SK-N-SH treated with all-trans-retinoic acid at 6 μM for 48 hours (cell line): ENCODE measurements around the gene MARS2.

Experiments used
- ATAC-seq: fragments of 200-7000 bp; cut with Tn5 transposase; 3 replicates; pipeline ENCODE4 v1.9.1; 2020; ENCODE audit warnings: mild to moderate bottlenecking, moderate library complexity
- ARNTL ChIP-seq: fragments of 450-650 bp; formaldehyde crosslinking; IDR thresholded peaks from 2 replicates; pipeline ENCODE4 v1.5.0; 2020; ENCODE audit warnings: low read depth, mild to moderate bottlenecking, moderate library complexity, borderline replicate concordance
- BACH2 ChIP-seq: fragments of 250-450 bp; sonication (Bioruptor Pico); IDR thresholded peaks from 2 replicates; pipeline ENCODE4 v1.9.0; 2021; ENCODE audit warnings: mild to moderate bottlenecking, borderline replicate concordance
- CSDC2 ChIP-seq: fragments of 250-450 bp; sonication (Bioruptor Pico); IDR thresholded peaks from 2 replicates; pipeline ENCODE4 v1.5.0; 2020; ENCODE audit warnings: mild to moderate bottlenecking, moderate library complexity
- ESRRG ChIP-seq: fragments of 250-450 bp; sonication (Bioruptor Pico); IDR thresholded peaks from 2 replicates; pipeline ENCODE4 v1.6.1; 2021; ENCODE audit warnings: mild to moderate bottlenecking
- ISL1 ChIP-seq: fragments of 250-450 bp; sonication (Bioruptor Pico); IDR thresholded peaks from 2 replicates; pipeline ENCODE4 v2.1.2; 2022; ENCODE audit warnings: mild to moderate bottlenecking, moderate library complexity
- OSR1 ChIP-seq: fragments of 250-450 bp; sonication (Bioruptor Pico); IDR thresholded peaks from 2 replicates; pipeline ENCODE4 v1.8.0; 2022; ENCODE audit warnings: moderate library complexity, mild to moderate bottlenecking, inconsistent platforms
- PPARA ChIP-seq: fragments of 250-450 bp; sonication (Bioruptor Pico); IDR thresholded peaks from 2 replicates; pipeline ENCODE4 v1.5.0; 2020; ENCODE audit warnings: mild to moderate bottlenecking, borderline replicate concordance
- RARB ChIP-seq: fragments of 250-450 bp; sonication (Bioruptor Pico); IDR thresholded peaks from 2 replicates; pipeline ENCODE4 v1.8.0; 2021; ENCODE audit warnings: mild to moderate bottlenecking, moderate library complexity
- SNAI2 ChIP-seq: fragments of 250-450 bp; sonication (Bioruptor Pico); IDR thresholded peaks from 2 replicates; pipeline ENCODE4 v1.5.0; 2020; ENCODE audit warnings: mild to moderate bottlenecking, moderate library complexity
- TCF4 ChIP-seq: fragments of 250-450 bp; sonication (Bioruptor Pico); IDR thresholded peaks from 2 replicates; pipeline ENCODE4 v1.8.0; 2021; ENCODE audit warnings: mild to moderate bottlenecking, moderate library complexity, borderline replicate concordance
- TOX ChIP-seq: fragments of 250-450 bp; sonication (Bioruptor Pico); IDR thresholded peaks from 2 replicates; pipeline ENCODE4 v1.8.0; 2021; ENCODE audit warnings: mild to moderate bottlenecking, moderate library complexity, borderline replicate concordance
- ZC3H10 ChIP-seq: fragments of 250-450 bp; sonication (Bioruptor Pico); IDR thresholded peaks from 2 replicates; pipeline ENCODE4 v1.5.1; 2021; ENCODE audit warnings: mild to moderate bottlenecking, moderate library complexity
- ZFP3 ChIP-seq: fragments of 250-450 bp; sonication (Bioruptor Pico); IDR thresholded peaks from 2 replicates; pipeline ENCODE4 v1.5.0; 2020; ENCODE audit warnings: mild to moderate bottlenecking, moderate library complexity
- ZFP30 ChIP-seq: fragments of 450-650 bp; formaldehyde crosslinking; IDR thresholded peaks from 2 replicates; pipeline ENCODE4 v1.5.0; 2022; ENCODE audit warnings: mild to moderate bottlenecking, moderate library complexity
- ZNF70 ChIP-seq: fragments of 450-650 bp; formaldehyde crosslinking; IDR thresholded peaks from 2 replicates; pipeline ENCODE4 v1.5.0; 2020; ENCODE audit warnings: mild to moderate bottlenecking, moderate library complexity
- ZNF8 ChIP-seq: fragments of 450-650 bp; formaldehyde crosslinking; IDR thresholded peaks from 2 replicates; pipeline ENCODE4 v1.5.0; 2020; ENCODE audit warnings: mild to moderate bottlenecking, moderate library complexity
- TF ChIP-seq, protein P1 (sequence below): fragments of 250-450 bp; sonication (Bioruptor Pico); IDR thresholded peaks from 2 replicates; pipeline ENCODE4 v1.5.0; 2020; ENCODE audit warnings: mild to moderate bottlenecking, moderate library complexity
- TF ChIP-seq, protein P2 (sequence below): fragments of 250-450 bp; sonication (Bioruptor Pico); IDR thresholded peaks from 2 replicates; pipeline ENCODE4 v1.5.1; 2021; ENCODE audit warnings: mild to moderate bottlenecking, moderate library complexity
- TF ChIP-seq, protein P3 (sequence below): fragments of 250-450 bp; sonication (Bioruptor Pico); IDR thresholded peaks from 2 replicates; pipeline ENCODE4 v1.8.0; 2020; ENCODE audit warnings: mild to moderate bottlenecking, moderate library complexity, borderline replicate concordance
- TF ChIP-seq, protein P4 (sequence below): fragments of 250-450 bp; sonication (Bioruptor Pico); IDR thresholded peaks from 2 replicates; pipeline ENCODE4 v1.8.0; 2021; ENCODE audit warnings: low read depth, mild to moderate bottlenecking, moderate library complexity, borderline replicate concordance
- TF ChIP-seq, protein P5 (sequence below): fragments of 250-450 bp; sonication (Bioruptor Pico); IDR thresholded peaks from 2 replicates; pipeline ENCODE4 v1.5.1; 2020; ENCODE audit warnings: low read depth, mild to moderate bottlenecking, moderate library complexity

Gene MARS2

DNA sequence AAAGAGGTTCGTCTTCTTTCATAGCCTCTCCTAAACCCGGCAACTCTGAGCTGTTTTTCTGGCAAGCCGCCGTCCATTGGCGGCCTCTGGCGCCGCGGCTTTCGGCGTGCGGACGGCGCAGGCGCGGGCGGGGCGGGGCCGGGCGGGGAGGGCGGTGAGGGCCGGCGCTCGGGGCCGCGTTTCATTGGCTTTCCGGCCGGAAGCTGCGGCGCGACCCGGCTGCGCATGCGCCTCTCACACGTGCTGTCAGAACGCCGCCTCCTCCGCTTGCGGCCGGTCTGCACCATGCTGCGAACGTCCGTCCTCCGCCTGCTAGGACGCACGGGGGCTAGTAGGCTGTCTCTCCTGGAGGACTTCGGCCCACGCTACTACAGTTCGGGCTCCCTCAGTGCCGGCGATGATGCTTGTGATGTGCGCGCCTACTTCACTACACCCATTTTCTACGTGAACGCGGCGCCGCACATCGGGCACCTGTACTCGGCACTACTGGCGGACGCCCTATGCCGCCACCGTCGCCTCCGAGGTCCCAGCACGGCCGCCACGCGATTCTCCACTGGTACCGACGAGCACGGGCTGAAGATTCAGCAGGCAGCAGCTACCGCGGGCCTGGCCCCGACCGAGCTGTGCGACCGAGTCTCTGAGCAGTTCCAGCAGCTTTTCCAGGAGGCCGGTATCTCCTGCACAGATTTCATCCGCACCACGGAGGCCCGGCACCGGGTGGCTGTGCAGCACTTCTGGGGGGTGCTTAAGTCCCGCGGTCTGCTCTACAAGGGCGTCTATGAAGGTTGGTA is at the start of gene MARS2:
Gene MARS2 (plus strand): TSS at position 249 of the 791 bp plus-strand sequence. CDS start 37 bp downstream, at position 286.
- peak; percentile 87 for ATAC-seq
- no peak for TF ChIP-seq ISL1 (CRISPR knock-in tag)
- no peak for TF ChIP-seq RARB
- TF ChIP-seq, protein P1, sequence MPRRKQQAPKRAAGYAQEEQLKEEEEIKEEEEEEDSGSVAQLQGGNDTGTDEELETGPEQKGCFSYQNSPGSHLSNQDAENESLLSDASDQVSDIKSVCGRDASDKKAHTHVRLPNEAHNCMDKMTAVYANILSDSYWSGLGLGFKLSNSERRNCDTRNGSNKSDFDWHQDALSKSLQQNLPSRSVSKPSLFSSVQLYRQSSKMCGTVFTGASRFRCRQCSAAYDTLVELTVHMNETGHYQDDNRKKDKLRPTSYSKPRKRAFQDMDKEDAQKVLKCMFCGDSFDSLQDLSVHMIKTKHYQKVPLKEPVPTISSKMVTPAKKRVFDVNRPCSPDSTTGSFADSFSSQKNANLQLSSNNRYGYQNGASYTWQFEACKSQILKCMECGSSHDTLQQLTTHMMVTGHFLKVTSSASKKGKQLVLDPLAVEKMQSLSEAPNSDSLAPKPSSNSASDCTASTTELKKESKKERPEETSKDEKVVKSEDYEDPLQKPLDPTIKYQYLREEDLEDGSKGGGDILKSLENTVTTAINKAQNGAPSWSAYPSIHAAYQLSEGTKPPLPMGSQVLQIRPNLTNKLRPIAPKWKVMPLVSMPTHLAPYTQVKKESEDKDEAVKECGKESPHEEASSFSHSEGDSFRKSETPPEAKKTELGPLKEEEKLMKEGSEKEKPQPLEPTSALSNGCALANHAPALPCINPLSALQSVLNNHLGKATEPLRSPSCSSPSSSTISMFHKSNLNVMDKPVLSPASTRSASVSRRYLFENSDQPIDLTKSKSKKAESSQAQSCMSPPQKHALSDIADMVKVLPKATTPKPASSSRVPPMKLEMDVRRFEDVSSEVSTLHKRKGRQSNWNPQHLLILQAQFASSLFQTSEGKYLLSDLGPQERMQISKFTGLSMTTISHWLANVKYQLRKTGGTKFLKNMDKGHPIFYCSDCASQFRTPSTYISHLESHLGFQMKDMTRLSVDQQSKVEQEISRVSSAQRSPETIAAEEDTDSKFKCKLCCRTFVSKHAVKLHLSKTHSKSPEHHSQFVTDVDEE (CRISPR knock-in tag) = no peak
- TF ChIP-seq, protein P2, sequence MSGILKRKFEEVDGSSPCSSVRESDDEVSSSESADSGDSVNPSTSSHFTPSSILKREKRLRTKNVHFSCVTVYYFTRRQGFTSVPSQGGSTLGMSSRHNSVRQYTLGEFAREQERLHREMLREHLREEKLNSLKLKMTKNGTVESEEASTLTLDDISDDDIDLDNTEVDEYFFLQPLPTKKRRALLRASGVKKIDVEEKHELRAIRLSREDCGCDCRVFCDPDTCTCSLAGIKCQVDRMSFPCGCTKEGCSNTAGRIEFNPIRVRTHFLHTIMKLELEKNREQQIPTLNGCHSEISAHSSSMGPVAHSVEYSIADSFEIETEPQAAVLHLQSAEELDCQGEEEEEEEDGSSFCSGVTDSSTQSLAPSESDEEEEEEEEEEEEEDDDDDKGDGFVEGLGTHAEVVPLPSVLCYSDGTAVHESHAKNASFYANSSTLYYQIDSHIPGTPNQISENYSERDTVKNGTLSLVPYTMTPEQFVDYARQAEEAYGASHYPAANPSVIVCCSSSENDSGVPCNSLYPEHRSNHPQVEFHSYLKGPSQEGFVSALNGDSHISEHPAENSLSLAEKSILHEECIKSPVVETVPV (CRISPR knock-in tag) = no peak
- no peak for TF ChIP-seq PPARA (CRISPR knock-in tag)
- TF ChIP-seq ZFP30 = no peak
- no peak for TF ChIP-seq SNAI2 (CRISPR knock-in tag)
- TF ChIP-seq TCF4 (CRISPR knock-in tag) = no peak
- no peak for TF ChIP-seq ZFP3 (CRISPR knock-in tag)
- TF ChIP-seq, protein P3, sequence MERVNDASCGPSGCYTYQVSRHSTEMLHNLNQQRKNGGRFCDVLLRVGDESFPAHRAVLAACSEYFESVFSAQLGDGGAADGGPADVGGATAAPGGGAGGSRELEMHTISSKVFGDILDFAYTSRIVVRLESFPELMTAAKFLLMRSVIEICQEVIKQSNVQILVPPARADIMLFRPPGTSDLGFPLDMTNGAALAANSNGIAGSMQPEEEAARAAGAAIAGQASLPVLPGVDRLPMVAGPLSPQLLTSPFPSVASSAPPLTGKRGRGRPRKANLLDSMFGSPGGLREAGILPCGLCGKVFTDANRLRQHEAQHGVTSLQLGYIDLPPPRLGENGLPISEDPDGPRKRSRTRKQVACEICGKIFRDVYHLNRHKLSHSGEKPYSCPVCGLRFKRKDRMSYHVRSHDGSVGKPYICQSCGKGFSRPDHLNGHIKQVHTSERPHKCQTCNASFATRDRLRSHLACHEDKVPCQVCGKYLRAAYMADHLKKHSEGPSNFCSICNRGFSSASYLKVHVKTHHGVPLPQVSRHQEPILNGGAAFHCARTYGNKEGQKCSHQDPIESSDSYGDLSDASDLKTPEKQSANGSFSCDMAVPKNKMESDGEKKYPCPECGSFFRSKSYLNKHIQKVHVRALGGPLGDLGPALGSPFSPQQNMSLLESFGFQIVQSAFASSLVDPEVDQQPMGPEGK (CRISPR knock-in tag) = no peak
- TF ChIP-seq, protein P4, sequence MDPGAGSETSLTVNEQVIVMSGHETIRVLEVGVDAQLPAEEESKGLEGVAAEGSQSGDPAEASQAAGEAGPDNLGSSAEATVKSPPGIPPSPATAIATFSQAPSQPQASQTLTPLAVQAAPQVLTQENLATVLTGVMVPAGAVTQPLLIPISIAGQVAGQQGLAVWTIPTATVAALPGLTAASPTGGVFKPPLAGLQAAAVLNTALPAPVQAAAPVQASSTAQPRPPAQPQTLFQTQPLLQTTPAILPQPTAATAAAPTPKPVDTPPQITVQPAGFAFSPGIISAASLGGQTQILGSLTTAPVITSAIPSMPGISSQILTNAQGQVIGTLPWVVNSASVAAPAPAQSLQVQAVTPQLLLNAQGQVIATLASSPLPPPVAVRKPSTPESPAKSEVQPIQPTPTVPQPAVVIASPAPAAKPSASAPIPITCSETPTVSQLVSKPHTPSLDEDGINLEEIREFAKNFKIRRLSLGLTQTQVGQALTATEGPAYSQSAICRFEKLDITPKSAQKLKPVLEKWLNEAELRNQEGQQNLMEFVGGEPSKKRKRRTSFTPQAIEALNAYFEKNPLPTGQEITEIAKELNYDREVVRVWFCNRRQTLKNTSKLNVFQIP (CRISPR knock-in tag) = no peak
- TF ChIP-seq ZNF8 (CRISPR knock-in tag) = no peak
- TF ChIP-seq ZNF70 (CRISPR knock-in tag) = no peak
- TF ChIP-seq TOX (CRISPR knock-in tag) = no peak
- TF ChIP-seq, protein P5, sequence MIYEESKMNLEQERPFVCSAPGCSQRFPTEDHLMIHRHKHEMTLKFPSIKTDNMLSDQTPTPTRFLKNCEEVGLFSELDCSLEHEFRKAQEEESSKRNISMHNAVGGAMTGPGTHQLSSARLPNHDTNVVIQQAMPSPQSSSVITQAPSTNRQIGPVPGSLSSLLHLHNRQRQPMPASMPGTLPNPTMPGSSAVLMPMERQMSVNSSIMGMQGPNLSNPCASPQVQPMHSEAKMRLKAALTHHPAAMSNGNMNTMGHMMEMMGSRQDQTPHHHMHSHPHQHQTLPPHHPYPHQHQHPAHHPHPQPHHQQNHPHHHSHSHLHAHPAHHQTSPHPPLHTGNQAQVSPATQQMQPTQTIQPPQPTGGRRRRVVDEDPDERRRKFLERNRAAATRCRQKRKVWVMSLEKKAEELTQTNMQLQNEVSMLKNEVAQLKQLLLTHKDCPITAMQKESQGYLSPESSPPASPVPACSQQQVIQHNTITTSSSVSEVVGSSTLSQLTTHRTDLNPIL (CRISPR knock-in tag) = no peak
- TF ChIP-seq BACH2 (CRISPR knock-in tag) = no peak
- no peak for TF ChIP-seq OSR1 (CRISPR knock-in tag)
- TF ChIP-seq ZC3H10 (CRISPR knock-in tag) = no peak
- no peak for TF ChIP-seq ESRRG (CRISPR knock-in tag)
- TF ChIP-seq, all 23 proteins: peak for 0

DNA sequence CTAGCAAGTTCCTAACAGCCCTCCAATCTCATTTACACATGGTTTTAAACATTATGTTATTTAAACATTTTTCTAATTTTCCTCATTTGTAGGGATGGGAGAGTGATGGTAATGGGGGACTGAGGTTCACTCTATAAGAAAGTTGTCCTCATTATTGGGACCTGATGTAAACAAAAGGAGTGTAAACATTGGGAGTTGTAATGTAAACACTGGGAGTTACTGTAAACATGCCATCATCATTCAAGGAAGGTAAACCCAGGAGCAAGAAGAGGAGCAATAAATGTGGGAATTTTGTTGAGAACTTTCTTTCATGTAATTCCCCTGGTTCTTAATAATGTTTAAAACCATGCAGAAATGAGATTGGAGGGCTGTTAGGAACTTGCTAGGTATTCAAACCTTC is 47.6 kb upstream of the MARS2 start:
- no peak for ATAC-seq
- TF ChIP-seq, protein P3 (CRISPR knock-in tag) = no peak
- TF ChIP-seq ZNF8 (CRISPR knock-in tag) = no peak
- no peak for TF ChIP-seq CSDC2
- no peak for TF ChIP-seq ZC3H10 (CRISPR knock-in tag)
- no peak for TF ChIP-seq RARB
- no peak for TF ChIP-seq ZFP30
- TF ChIP-seq ARNTL (CRISPR knock-in tag) = no peak
- no peak for TF ChIP-seq OSR1 (CRISPR knock-in tag)
- no peak for TF ChIP-seq ISL1 (CRISPR knock-in tag)
- no peak for TF ChIP-seq SNAI2 (CRISPR knock-in tag)
- TF ChIP-seq TOX (CRISPR knock-in tag) = no peak
